Bronchial epithelial cell (primary cell): ENCODE measurements around the gene ZNF142. TPM values are rescaled to one million over a fixed set of nuclear protein-coding genes. Genes with fewer than 3 reads are reported as not detected.

Experiments used
- DNase-seq: peaks from one replicate; pipeline ENCODE4 v3.0.0-alpha.2; 2010; ENCODE audit warnings: low read depth
- FAIRE-seq: peaks from 2 replicates; lab custom pipeline; 2011; peaks lifted over from hg19 to GRCh38; lab: Jason Lieb, UNC
- H3K27me3 ChIP-seq: 2 replicates; pipeline ENCODE4 v1.5.1; 2011; ENCODE audit warnings: low read length; ENCODE audit not compliant: control insufficient read depth, insufficient read depth
- H3K36me3 ChIP-seq: 2 replicates; pipeline ENCODE4 v1.5.1; 2011; ENCODE audit warnings: low read length; ENCODE audit not compliant: control insufficient read depth, insufficient read depth
- H3K4me3 ChIP-seq: 2 replicates; pipeline ENCODE4 v1.5.1; 2011; ENCODE audit warnings: mild to moderate bottlenecking, low read depth, low read length, control low read depth
- total RNA-seq: library from RNA; depleted of rRNA; stranded (reverse); fragments of >200 nt; gene quantifications from 2 replicates; pipeline ENCODE4 v1.2.1, GENCODE V29; 2014
- TF ChIP-seq, protein P1 (sequence below): IDR thresholded peaks from 2 replicates; pipeline ENCODE4 v1.5.1; 2011; ENCODE audit warnings: mild to moderate bottlenecking, moderate library complexity, low read length, control low read depth, inconsistent platforms; ENCODE audit not compliant: insufficient read depth, severe bottlenecking

Gene ZNF142
- total RNA-seq, 1 donor from 2014 or later = 4.2 TPM

DNA sequence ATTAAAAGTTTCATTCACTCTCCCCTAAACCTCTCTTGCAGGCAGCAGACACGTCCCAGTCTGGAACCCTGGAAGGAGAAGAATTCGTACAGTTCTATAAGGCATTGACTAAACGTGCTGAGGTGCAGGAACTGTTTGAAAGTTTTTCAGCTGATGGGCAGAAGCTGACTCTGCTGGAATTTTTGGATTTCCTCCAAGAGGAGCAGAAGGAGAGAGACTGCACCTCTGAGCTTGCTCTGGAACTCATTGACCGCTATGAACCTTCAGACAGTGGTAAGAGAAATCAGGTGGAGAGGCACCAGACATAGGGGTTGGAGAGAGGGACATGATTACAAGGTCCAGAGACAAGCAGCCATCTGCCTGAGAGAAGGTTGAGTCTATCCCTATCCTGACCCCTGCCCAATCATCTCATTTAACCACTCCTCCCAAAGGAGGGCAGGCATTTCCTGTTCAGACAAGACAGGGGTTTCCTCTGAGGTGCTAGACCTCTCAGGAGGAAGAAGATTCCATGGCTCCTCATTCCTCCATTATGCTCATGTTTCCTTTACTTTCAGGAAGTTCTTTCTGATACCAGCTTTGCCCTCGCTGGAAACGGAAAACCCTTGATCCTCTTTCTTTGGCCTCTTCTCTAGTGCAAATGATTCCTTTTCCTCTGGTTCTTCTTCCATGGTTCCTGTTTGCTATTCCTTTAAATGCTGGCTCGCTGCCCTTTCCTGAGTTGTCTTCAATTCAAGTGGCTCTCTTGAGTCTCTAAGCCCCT is 36.6 kb downstream of the ZNF142 start:
- Histone ChIP-seq H3K27me3 (no peaks in the 10 kb centered on the region), H3K36me3 (no peaks in the 10 kb centered on the region), H3K4me3 (no peak overlapping the region)
- TF ChIP-seq, protein P1, sequence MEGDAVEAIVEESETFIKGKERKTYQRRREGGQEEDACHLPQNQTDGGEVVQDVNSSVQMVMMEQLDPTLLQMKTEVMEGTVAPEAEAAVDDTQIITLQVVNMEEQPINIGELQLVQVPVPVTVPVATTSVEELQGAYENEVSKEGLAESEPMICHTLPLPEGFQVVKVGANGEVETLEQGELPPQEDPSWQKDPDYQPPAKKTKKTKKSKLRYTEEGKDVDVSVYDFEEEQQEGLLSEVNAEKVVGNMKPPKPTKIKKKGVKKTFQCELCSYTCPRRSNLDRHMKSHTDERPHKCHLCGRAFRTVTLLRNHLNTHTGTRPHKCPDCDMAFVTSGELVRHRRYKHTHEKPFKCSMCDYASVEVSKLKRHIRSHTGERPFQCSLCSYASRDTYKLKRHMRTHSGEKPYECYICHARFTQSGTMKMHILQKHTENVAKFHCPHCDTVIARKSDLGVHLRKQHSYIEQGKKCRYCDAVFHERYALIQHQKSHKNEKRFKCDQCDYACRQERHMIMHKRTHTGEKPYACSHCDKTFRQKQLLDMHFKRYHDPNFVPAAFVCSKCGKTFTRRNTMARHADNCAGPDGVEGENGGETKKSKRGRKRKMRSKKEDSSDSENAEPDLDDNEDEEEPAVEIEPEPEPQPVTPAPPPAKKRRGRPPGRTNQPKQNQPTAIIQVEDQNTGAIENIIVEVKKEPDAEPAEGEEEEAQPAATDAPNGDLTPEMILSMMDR = no peak
- DNase-seq (peak; percentile 29), FAIRE-seq (no peak)

DNA sequence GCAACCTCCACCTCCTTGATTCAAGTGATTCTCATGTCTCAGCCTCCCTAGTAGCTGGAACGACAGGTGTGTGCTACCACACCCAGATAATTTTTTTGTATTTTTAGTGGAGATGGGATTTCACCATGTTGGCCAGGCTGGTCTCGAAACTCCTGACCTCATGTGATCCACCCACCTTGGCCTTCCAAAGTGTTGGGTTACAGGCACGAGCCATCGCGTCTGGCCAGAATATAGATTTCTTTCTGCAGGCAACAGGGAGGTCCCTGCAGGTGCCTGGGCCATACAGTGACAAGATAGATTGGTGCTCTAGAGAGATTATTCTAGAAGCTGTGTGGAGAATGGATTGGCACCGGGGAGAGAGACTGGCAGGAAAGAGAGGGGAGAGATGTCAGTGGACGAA is 38.4 kb downstream of the ZNF142 start:
- no peak for DNase-seq
- no peaks in the 10 kb centered on the region for H3K27me3 ChIP-seq
- TF ChIP-seq, protein P1 = no peak
- FAIRE-seq = no peak
- no peaks in the 10 kb centered on the region for H3K36me3 ChIP-seq
- H3K4me3 ChIP-seq = no peak overlapping the region

DNA sequence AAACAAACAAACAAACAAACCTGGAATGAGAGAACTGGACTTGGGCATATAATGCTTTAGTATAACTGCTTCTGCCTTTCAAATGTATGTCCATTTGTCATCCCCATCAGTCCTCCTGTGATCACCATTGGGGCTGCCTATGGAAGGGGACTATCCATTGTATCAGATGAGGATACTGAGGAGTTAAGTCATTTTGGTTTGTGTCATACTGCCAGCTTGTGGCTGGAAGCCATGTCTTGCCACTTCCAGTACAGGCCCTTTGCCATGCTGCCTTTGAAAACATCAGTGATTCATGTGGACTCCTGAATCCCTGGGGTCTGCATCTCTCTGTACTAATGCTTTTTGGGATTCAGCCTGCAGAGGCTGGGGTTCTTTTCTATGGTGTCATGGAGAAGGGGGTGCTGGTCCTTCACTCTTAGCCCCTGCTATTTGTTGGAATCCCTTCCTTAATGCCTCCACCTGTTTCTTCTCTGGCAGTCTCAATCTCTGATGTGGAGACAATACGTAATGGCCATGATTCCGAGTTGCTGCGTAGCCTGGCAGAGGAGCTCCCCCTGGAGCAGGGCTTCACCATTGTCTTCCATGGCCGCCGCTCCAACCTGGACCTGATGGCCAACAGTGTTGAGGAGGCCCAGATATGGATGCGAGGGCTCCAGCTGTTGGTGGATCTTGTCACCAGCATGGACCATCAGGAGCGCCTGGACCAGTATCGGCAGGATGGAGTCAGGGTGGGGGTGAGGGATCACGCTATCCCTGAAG is 41.1 kb downstream of the ZNF142 start:
- Histone ChIP-seq H3K36me3 (no peaks in the 10 kb centered on the region), H3K27me3 (no peaks in the 10 kb centered on the region), H3K4me3 (no peak overlapping the region)
- peak; percentile 27 for DNase-seq
- TF ChIP-seq, protein P1 = no peak
- FAIRE-seq = no peak

DNA sequence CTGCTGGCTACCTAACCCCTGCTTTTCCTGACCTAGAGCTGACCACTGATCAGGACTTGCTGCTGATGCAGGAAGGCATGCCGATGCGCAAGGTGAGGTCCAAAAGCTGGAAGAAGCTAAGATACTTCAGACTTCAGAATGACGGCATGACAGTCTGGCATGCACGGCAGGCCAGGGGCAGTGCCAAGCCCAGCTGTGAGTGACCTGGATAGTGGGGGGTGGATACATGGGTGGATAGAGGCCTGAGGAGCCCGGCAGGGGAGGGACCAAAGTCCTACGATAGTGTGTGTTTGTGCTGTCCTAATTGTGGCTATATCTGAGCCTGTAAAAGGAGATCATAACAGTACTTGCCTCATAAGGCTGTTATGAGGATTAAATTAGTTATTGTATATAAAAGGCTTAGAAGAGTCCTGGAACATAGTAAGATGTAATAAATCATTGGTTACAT is 43.5 kb downstream of the ZNF142 start:
- no peak for FAIRE-seq
- TF ChIP-seq, protein P1 = no peak
- DNase-seq = no peak
- Histone ChIP-seq H3K27me3 (no peaks in the 10 kb centered on the region), H3K36me3 (no peaks in the 10 kb centered on the region), H3K4me3 (no peak overlapping the region)

DNA sequence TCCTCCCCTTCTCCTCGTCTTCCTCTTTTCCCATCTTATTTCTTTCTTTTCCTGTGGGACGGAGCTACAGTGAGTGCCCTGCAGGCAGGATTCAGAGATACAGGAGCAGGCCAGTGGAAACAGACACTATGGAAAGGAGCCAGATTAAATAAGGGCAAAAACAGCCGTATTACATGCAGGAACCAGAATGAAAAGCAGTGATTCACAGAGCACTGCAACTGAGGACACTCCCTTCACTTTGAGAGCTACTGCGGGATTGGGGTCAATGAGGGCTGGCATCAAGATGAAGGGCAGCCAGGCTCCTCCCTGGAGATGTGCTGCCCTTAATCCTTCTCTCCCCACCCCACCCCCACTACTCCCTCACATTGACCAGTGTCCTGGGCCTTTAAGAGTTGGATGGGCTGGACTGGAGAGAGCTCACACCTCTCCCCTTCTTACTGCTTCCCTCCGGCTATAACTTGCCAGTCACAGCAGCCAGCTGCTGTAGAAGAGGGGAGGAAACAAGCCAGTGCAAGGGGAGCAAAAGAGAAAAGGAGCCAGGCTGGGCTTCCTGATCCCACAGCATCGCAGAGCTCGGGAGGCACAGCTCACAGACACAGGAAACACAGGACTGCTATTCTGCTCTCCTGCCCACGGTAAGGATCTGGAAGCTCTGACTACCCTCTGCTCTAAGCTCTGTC is 51.8 kb downstream of the ZNF142 start, which contains the start of gene PLCD4:
PLCD4 (plus strand) TSS at position 464 of the 680 bp plus-strand sequence. CDS start 7,841 bp downstream, outside the sequence.
- Histone ChIP-seq H3K27me3 (no peaks in the 10 kb centered on the region), H3K36me3 (no peaks in the 10 kb centered on the region), H3K4me3 (no peak within 1 kb of the TSS)
- FAIRE-seq (peak; percentile 47), DNase-seq (peak; percentile 92)
- TF ChIP-seq, protein P1 = no peak
